Gastroesophageal sphincter (tissue), 4 donors: Measurements from ENCODE around the gene HOXB7. TPM values are rescaled to one million over a fixed set of nuclear protein-coding genes. Genes with fewer than 3 reads are reported as not detected.

Source experiments
- ATAC-seq: fragments of 150-250 bp; one replicate; pipeline ENCODE4 v1.9.1; 2016; ENCODE audit warnings: mild to moderate bottlenecking, moderate library complexity
- H3K27ac ChIP-seq, 4 donors: fragments of 200-600 bp; sonication (generic) in 3 of 4; 1 replicate in 3 of 4; 2 replicates in 1 of 4; pipeline ENCODE4 v1.5.1; 2016 to 2019
- H3K27me3 ChIP-seq: fragments of 200-600 bp; sonication (generic); one replicate; pipeline ENCODE4 v1.5.1; 2019
- H3K36me3 ChIP-seq, 2 donors: fragments of 200-600 bp; sonication (generic); one replicate each; pipeline ENCODE4 v1.5.1; 2019; ENCODE audit warnings: control low read depth in 1 of 2
- H3K4me1 ChIP-seq, 3 donors: fragments of 200-600 bp; sonication (generic); 1 replicate in 2 of 3; 2 replicates in 1 of 3; pipeline ENCODE4 v1.5.1; 2016 to 2019; ENCODE audit warnings: control low read depth in 2 of 3
- H3K4me3 ChIP-seq, 2 donors: fragments of 200-600 bp; sonication (generic); one replicate each; pipeline ENCODE4 v1.5.1; 2019; ENCODE audit warnings: mild to moderate bottlenecking in 1 of 2, moderate library complexity in 1 of 2
- H3K9me3 ChIP-seq, 3 donors: fragments of 200-600 bp; sonication (generic); one replicate each; pipeline ENCODE4 v1.5.1; 2017 to 2019; ENCODE audit warnings: control low read depth in 2 of 3
- EP300 ChIP-seq: sonication (generic); formaldehyde crosslinking; IDR thresholded peaks from one replicate; pipeline ENCODE4 v1.6.1; 2017; ENCODE audit warnings: antibody characterized with exemption, mild to moderate bottlenecking
- POLR2A ChIP-seq, 2 donors: fragments of 450-650 bp; IDR thresholded peaks; one replicate each; pipeline ENCODE4 v1.6.1; 2017; ENCODE audit warnings: antibody characterized with exemption in 2 of 2, mild to moderate bottlenecking in 2 of 2, moderate library complexity in 1 of 2
- POLR2AphosphoS5 ChIP-seq: sonication (generic); formaldehyde crosslinking; IDR thresholded peaks from one replicate; pipeline ENCODE4 v1.6.1; 2017; ENCODE audit warnings: antibody characterized with exemption
- WGBS, 2 donors: methylation state at CpG; one replicate each; pipeline ENCODE4 v1.1.5; 2018; ENCODE audit warnings: low coverage in 1 of 2; 5-methylcytosine and 5-hydroxymethylcytosine counted together
- total RNA-seq, 4 donors: library from RNA; depleted of rRNA; stranded (reverse); fragments of >200 nt; gene quantifications; one replicate each; pipeline ENCODE4 v1.1.0, GENCODE V29; 2016
- TF ChIP-seq, protein P1 (sequence below), 4 experiments: fragments of 200-600 bp in 2 of 4; fragments of 450-650 bp in 2 of 4; sonication (generic) in 1 of 4; IDR thresholded peaks; one replicate each; pipeline ENCODE4 v1.5.1; 2017 to 2019; ENCODE audit warnings: antibody characterized with exemption in 4 of 4, mild to moderate bottlenecking in 2 of 4, moderate library complexity in 2 of 4

Gene HOXB7
- total RNA-seq, 4 donors from 2014 or later = 0.78 to 8.9 (median 3.0) TPM

GRCh38 chr17:48587276-48588073 is 23.3 kb downstream of the HOXB7 start:
- Histone ChIP-seq H3K27me3 (peaks cover 19% of the 10 kb centered on the region), H3K4me1 (peaks cover 3 to 59% (median 5%) of the 10 kb centered on the region in 3 donors), H3K27ac (peak overlapping the region in 3 of 4 donors; percentile 42 to 98 (median 97)), H3K4me3 (peak overlapping the region in 1 of 2 donors; percentile 73), H3K9me3 (no peaks in the 10 kb centered on the region), H3K36me3 (no peaks in the 10 kb centered on the region)
- TF ChIP-seq POLR2A (IDR thresholded peaks at IDR 0.05) (no peak), POLR2AphosphoS5 (no peak), EP300 (no peak)
- TF ChIP-seq, protein P1, sequence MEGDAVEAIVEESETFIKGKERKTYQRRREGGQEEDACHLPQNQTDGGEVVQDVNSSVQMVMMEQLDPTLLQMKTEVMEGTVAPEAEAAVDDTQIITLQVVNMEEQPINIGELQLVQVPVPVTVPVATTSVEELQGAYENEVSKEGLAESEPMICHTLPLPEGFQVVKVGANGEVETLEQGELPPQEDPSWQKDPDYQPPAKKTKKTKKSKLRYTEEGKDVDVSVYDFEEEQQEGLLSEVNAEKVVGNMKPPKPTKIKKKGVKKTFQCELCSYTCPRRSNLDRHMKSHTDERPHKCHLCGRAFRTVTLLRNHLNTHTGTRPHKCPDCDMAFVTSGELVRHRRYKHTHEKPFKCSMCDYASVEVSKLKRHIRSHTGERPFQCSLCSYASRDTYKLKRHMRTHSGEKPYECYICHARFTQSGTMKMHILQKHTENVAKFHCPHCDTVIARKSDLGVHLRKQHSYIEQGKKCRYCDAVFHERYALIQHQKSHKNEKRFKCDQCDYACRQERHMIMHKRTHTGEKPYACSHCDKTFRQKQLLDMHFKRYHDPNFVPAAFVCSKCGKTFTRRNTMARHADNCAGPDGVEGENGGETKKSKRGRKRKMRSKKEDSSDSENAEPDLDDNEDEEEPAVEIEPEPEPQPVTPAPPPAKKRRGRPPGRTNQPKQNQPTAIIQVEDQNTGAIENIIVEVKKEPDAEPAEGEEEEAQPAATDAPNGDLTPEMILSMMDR (IDR thresholded peaks at IDR 0.05) = no peak
- ATAC-seq = no peak
- WGBS, 2 donors = 24 to 62% methylated on average over 2 to 5 of the region's 5 CpGs

DNA sequence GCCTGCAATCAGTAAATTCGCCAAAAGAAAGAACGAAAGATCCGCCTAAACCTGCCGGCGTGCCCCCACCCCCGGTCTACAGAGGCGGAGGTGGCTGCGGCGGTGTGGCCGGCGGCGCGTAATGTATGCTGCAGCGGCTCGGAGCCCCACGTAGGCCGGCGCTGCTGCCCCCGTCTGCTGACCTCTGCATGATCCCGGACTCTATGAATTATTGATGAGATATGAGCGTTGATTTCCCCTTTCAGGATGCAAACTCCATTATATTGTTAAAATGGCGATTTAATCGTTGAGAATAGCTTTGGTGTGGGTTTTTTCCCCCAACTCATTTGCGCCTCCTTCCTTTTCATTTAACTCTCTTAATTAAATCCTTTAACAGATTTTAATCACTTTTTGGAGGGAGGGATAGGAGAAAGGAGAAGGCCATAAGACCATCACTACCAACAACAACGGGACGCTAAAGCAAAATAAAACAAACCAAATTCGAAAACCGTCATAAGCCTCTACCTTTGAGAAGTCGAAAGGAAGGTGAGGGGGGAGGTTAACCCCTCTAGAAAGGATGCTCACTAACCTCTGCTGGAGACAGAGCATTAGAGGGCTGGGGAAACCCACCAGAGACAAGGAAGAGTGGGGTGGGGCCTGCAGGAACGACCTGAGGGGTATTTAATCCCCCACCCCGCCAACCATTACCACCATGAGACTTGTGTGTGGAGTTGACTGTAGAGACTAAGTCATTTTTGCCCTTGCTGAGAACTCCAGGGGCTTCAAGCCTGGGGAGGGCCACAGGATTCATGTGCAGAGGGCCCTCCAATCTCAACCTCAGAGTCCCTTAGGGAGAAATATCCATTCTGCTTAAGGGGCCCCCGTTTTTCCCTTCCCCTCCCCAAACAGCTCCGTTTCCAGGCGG is 24.2 kb downstream of the HOXB7 start:
- Histone ChIP-seq H3K36me3 (no peaks in the 10 kb centered on the region), H3K9me3 (no peaks in the 10 kb centered on the region), H3K27ac (peak overlapping the region; percentile 41 to 98 (median 94)), H3K4me1 (peaks cover 3 to 56% (median 5%) of the 10 kb centered on the region in 3 donors), H3K4me3 (peak overlapping the region; percentile 50 to 73), H3K27me3 (peaks cover 13% of the 10 kb centered on the region)
- TF ChIP-seq EP300 (no peak), POLR2A (IDR thresholded peaks at IDR 0.05) (no peak), POLR2AphosphoS5 (no peak)
- TF ChIP-seq, protein P1 (IDR thresholded peaks at IDR 0.05) = no peak
- WGBS, 2 donors = 73% methylated on average over 19 to 30 of the region's 34 CpGs
- ATAC-seq = no peak

GRCh38 chr17:48584223-48584741 is 26.5 kb downstream of the HOXB7 start:
- Histone ChIP-seq H3K9me3 (no peaks in the 10 kb centered on the region), H3K36me3 (no peaks in the 10 kb centered on the region), H3K27ac (peak overlapping the region in 3 of 4 donors; percentile 91 to 98 (median 97)), H3K4me3 (peak overlapping the region in 1 of 2 donors; percentile 73), H3K4me1 (peaks cover 3 to 73% (median 5%) of the 10 kb centered on the region in 3 donors), H3K27me3 (no peaks in the 10 kb centered on the region)
- WGBS, 2 donors = 64 to 71% methylated on average over 2 of the region's 2 CpGs
- no peak for ATAC-seq
- TF ChIP-seq POLR2AphosphoS5 (no peak), EP300 (no peak), POLR2A (IDR thresholded peaks at IDR 0.05) (no peak)
- TF ChIP-seq, protein P1 (IDR thresholded peaks at IDR 0.05) = no peak

DNA sequence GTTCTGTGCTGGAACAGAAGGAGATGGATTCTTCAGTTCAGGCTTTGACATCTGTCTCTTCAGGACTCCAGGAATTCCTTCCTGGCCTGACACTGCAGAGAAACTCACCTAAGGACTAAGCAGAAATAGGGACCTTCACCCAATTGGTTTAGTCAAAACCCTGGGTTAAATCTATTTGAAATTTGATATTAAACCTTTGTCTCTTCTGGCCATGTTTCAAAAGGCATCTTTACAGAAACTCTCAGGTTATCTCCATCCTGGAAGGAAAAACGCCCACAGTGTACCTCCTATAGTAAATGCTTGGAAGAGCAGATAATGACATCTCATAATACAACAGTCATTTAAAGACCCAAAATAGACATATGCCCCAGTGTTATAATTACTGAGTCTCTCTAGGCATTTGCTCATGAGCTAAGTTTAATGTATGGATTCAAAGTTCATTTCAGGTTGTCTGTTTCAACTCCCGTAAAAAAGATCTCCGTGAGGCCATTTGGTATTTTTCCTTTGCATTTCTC is 27.1 kb downstream of the HOXB7 start:
- Histone ChIP-seq H3K9me3 (no peaks in the 10 kb centered on the region), H3K4me1 (peaks cover 3 to 78% (median 5%) of the 10 kb centered on the region in 3 donors), H3K4me3 (no peak overlapping the region), H3K27ac (peak overlapping the region; percentile 6 to 98 (median 94)), H3K36me3 (no peaks in the 10 kb centered on the region), H3K27me3 (no peaks in the 10 kb centered on the region)
- TF ChIP-seq POLR2AphosphoS5 (no peak), EP300 (no peak), POLR2A (IDR thresholded peaks at IDR 0.05) (no peak)
- TF ChIP-seq, protein P1 (IDR thresholded peaks at IDR 0.05) = no peak
- 70 to 80% methylated on average over 1 to 3 of the region's 3 CpGs for WGBS, 2 donors
- ATAC-seq = no peak
